ENCODE results near the gene CIAPIN1. TPM values are rescaled to one million over a fixed set of nuclear protein-coding genes. Genes with fewer than 3 reads are reported as not detected.

The CIAPIN1 gene
- 10 to 100 TPM; 45.8 to 61.8 TPM for total RNA-seq

DNA sequence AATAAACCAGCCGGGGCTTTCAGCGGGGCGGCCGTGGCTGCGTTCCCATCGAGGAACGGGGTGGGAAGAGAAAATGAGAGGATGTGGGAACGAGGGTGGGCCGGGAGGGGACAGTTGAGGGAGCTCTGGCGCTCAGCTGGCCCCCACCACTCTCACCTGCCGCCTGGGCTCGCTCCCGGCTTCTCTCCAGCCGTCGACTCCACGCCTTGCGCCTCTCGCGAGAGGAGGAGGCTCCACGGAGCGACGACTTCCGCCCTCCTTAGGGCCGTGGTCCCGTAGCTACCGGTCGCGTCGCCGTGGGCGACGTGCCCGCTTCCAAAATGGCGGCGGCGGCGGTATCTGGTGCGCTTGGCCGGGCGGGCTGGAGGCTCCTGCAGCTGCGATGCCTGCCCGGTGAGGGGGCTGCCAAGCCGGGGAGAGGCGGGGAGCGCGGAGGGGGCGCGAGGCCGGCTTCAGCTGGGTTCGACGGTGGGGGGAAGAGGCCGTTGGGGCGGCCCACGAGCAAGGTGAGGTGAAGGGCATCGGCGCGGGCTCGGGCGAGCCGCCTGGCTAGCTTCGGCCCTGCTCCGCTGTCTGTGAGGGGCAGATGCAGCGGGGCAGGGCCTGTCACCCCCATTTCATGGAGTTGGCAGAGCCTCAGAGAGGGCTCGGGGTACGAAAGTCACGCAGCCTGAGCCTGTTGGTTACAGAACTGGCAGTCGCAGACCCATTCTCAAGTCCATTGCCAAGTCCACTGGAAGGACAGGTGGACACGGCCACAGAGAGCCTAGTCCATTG lies at the start of gene CIAPIN1, which contains the start of gene COQ9:
CIAPIN1 (minus strand) TSS at position 200 of the 777 bp plus-strand sequence. CDS start 6,457 bp downstream, outside the sequence.
COQ9 (plus strand) TSS at position 294 of the 777 bp plus-strand sequence; CDS start at position 321, 27 bp downstream.
- H3K36me3 Mint-ChIP-seq (ENCODE audit: low read depth) = peaks cover 24% of the 10 kb centered on the region
- H3K4me1 Mint-ChIP-seq = peaks cover 36% of the 10 kb centered on the region
- ChIA-PET CTCF (interaction anchor here (0.7 to 5.3 kb wide), 11 partner anchors 10 to 288 kb away, joined by 3 to 40 read pairs (median 5); partner anchors contain the start of genes KATNB1 and POLR2C), POLR2A (interaction anchor here (0.6 to 0.7 kb wide), 4 partner anchors 15 to 154 kb away, joined by 3 to 5 read pairs (median 4); partner anchors contain the start of gene POLR2C)
- H3K27ac Mint-ChIP-seq = peak within 1 kb of the TSS; percentile 90
- H3K4me3 Mint-ChIP-seq = peak within 1 kb of the TSS; percentile 93
- H3K9me3 Mint-ChIP-seq = no peaks in the 10 kb centered on the region
- no peaks in the 10 kb centered on the region for H3K27me3 Mint-ChIP-seq
- DNase-seq = peak; percentile 95

DNA sequence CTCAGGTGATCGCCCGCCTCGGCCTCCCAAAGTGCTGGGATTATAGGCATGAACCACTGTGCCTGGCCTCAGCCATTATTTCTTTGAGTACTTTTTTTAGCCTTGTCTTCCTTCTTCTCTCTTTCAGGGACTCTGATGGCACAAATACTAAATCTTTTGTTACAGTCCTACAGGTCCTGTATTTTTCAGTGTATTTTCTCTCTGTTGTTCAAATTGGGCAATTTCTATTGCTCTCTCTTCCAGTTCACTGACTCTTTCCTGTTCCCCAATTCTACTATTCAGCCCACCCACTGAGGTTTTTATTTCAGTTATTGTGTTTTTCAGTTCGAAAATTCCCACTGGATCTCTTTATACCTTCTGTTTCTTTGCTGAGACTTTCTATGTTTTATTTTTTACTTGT lies 46.6 kb upstream of the CIAPIN1 start:
- H3K4me1 Mint-ChIP-seq = no peaks in the 10 kb centered on the region
- no peak overlapping the region for H3K4me3 Mint-ChIP-seq
- POLR2A ChIA-PET = no interaction called here
- H3K9me3 Mint-ChIP-seq = no peaks in the 10 kb centered on the region
- H3K27me3 Mint-ChIP-seq = peaks cover 7% of the 10 kb centered on the region
- no peak overlapping the region for H3K27ac Mint-ChIP-seq
- no peaks in the 10 kb centered on the region for H3K36me3 Mint-ChIP-seq (ENCODE audit: low read depth)
- no peak for DNase-seq
- CTCF ChIA-PET = no interaction called here

DNA sequence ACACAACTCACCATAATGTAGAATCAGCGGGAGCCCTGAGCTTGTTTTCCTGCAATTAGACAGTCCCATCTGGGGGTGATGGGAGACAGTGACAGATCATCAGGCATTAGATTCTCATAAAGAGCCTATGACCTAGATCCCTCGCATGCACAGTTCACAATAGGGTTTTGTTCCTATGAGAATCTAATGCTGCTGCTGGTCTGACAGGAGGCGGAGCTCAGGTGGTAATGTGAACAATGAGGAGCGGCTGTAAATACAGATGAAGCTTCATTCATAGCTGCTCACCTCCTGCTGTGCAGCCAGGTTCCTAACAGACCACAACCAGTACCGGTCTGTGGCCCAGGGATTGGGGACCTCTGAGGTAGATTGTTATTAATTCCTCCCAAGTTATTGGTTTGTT lies 42.0 kb upstream of the CIAPIN1 start:
- Mint-ChIP-seq H3K9me3 (no peaks in the 10 kb centered on the region), H3K27me3 (peaks cover 7% of the 10 kb centered on the region), H3K27ac (no peak overlapping the region), H3K4me3 (no peak overlapping the region), H3K36me3 (ENCODE audit: low read depth) (no peaks in the 10 kb centered on the region), H3K4me1 (peaks cover 17% of the 10 kb centered on the region)
- no peak for DNase-seq
- POLR2A ChIA-PET = no interaction called here
- CTCF ChIA-PET = interaction anchor here (0.6 to 1.3 kb wide), 4 partner anchors 14 to 72 kb away, joined by 3 to 4 read pairs (median 4); no protein-coding TSS in a partner anchor

DNA sequence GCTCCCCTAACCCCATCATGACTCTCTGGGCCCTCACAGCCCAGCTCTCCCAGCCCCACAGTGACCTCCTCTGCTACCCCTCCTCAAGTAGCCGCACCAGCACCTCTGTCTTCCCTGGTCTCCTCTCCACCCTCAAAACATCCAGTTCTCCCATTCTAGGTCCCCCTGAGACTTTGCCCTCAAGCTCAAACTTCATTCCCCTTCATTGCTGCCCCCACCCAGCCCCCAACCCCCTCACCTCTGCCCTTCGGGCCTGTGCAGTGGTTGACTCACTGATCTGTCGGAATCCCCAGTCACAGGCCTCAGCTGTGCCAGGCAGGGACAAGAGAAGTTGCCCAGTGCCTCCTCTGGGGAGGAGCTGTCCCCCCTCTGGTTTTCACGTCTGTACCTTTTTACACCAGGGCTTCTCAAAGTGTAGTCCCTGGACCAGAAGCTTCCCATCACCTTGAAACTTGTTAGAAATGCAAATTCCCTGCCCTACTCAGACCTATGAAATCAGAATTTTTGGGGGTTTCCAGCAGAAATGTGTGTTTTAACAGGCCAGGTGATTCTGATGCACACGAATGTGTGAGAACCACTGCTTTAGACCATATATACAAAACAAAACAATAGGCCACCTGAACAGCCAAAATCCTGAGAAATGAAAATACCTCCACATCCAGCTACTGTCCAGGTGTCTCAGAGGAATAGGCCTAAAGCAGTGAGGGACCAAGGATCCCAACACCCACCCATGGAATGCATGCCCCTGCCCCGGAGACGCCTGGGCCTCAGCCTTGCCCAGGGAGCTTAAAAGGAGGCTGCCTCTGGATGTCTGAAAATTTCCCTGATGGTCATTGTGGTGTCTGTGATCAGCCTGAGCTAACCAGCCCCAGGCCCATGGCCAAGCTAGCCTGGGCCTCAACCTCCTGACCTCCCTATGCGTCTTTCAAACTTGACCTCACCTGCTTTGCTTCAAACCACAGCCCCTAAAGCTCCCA lies 40.0 kb upstream of the CIAPIN1 start:
- DNase-seq = no peak
- no peaks in the 10 kb centered on the region for H3K9me3 Mint-ChIP-seq
- peaks cover 17% of the 10 kb centered on the region for H3K4me1 Mint-ChIP-seq
- no peaks in the 10 kb centered on the region for H3K36me3 Mint-ChIP-seq (ENCODE audit: low read depth)
- POLR2A ChIA-PET = no interaction called here
- no peak overlapping the region for H3K27ac Mint-ChIP-seq
- peaks cover 5% of the 10 kb centered on the region for H3K27me3 Mint-ChIP-seq
- peak overlapping the region; percentile 68 for H3K4me3 Mint-ChIP-seq
- CTCF ChIA-PET = interaction anchor here (1.1 to 2.5 kb wide), 10 partner anchors 9 to 162 kb away, joined by 3 to 14 read pairs (median 4); partner anchors contain the start of gene POLR2C

DNA sequence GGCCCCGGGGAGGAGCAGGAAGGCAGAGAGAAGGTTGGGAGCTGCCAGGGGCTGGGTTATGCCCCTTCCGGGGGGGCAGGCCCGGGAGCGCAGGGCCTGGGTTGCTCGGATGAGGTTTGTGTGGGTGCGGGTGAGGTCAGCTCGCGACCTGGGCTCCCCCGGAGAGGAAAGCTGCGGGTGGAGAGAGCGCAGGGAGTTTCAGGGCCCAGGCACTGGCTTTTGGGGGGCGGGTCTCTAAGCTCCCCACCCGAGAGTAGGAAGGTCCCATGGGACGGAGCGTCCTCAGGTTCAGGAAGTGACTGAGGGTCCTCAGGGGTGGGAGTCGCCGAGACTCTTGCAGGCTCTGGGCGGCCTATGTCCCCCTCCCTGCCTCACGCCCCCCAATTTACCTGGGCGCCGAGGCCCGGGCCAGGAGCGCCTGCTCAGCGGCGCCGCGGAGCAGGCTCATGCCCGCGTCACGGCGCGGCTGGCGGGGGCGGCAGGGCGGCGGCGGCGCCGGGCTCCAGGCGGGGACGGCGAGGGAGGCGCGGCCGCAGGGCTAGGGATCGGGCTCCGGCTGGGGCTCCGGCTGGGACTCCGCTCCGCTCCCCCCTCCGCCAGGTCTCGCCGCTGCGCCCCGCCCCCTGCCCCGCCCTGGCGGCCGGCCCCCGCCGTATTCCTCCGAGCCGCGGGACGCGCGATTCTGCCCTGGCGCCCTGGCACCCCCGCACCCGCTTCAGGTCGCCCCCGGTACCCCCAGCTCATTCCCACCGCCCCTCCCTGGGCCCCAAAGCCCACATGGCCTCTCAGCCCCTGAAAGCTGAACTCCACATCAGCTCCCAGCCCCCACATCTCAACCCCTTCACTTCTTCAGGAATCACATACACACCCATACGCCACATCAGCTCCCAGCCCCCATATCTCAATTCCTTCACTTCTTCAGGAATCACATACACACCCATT lies 39.0 kb upstream of the CIAPIN1 start, which contains the start of gene DOK4:
DOK4 (minus strand) TSS at position 578 of the 942 bp plus-strand sequence. CDS start 6,986 bp downstream, outside the sequence.
- H3K36me3 Mint-ChIP-seq (ENCODE audit: low read depth) = no peaks in the 10 kb centered on the region
- no peaks in the 10 kb centered on the region for H3K27me3 Mint-ChIP-seq
- peaks cover 17% of the 10 kb centered on the region for H3K4me1 Mint-ChIP-seq
- CTCF ChIA-PET = interaction anchor here (0.7 to 2.5 kb wide), 10 partner anchors 8 to 163 kb away, joined by 3 to 14 read pairs (median 4); partner anchors contain the start of gene POLR2C
- H3K9me3 Mint-ChIP-seq = no peaks in the 10 kb centered on the region
- H3K4me3 Mint-ChIP-seq = peak within 1 kb of the TSS; percentile 76
- H3K27ac Mint-ChIP-seq = peak within 1 kb of the TSS; percentile 72
- POLR2A ChIA-PET = no interaction called here
- peak; percentile 75 for DNase-seq

DNA sequence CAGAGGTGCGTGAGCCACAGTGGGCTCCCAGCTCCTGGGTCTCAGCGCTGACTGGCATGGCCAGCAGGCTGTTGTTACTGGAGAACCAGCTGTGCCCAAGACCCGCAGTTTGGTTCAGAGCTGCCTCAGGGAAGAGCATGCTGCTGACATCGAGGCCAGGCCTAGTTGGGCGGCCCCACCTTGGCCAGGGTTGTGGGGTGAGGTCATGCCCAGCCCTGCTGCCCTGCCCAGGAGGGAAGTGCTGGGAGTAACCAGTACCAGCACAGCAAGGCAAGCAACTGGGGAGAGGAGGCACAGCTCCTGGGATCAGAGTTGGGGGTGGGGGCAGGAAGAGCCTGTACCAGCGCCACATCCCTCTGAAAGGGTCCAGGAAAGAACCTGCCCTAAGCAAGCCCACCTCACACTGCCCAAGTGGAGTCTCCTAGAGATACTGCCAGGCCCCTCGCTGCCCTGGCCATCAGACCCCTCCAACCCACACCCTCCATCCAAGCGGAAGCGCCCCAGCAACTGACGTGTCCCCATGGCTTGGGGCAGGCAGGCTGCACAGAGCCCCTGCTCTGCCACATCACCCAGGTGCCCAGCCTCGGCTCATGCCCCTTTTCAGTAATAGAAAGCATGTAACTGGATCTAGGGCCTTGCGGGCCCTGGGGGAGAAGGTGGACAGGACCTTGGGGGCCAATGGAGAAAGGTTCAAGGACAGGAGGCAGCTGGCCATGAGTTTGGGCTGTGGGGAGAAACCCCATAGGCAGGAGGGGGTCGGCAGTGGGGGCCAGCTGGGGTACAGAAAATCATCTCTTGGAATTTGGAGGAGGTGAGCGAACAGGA lies 38.1 kb upstream of the CIAPIN1 start:
- ChIA-PET POLR2A (interaction anchor here (0.6 kb wide), 1 partner anchor 30 kb away, joined by 5 read pairs; no protein-coding TSS in a partner anchor), CTCF (interaction anchor here (0.7 to 2.5 kb wide), 7 partner anchors 9 to 115 kb away, joined by 3 to 14 read pairs (median 7); partner anchors contain the start of gene POLR2C)
- Mint-ChIP-seq H3K9me3 (no peaks in the 10 kb centered on the region), H3K4me1 (peaks cover 17% of the 10 kb centered on the region), H3K36me3 (ENCODE audit: low read depth) (no peaks in the 10 kb centered on the region), H3K27me3 (no peaks in the 10 kb centered on the region), H3K27ac (no peak overlapping the region), H3K4me3 (peak overlapping the region; percentile 76)
- no peak for DNase-seq

DNA sequence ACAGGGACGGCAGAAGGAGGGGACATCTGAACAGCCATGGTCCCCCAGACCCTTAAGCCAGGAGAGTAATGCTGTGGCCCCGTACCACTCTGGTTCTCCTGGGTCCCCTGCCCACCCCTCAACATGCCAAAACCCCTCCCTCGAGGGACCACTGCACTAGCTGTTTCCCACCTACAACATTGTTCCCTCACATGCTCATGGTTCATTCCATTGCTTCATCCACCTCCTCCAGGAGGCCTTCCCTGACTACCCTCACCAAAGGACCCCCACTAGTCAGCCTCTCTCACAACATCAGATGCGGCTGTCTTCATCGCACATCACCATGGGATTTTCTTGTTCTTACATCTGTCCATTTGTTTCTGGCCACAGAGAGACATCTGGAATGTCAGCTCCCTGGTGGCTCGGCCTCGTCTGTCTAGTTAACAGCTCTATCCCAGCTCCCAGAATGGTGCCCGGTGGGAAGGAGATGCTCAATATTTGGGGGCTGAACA lies 37.4 kb upstream of the CIAPIN1 start:
- POLR2A ChIA-PET = no interaction called here
- CTCF ChIA-PET = interaction anchor here (0.9 to 2.3 kb wide), 4 partner anchors 8 to 116 kb away, joined by 3 to 8 read pairs (median 7); no protein-coding TSS in a partner anchor
- Mint-ChIP-seq H3K36me3 (ENCODE audit: low read depth) (no peaks in the 10 kb centered on the region), H3K27ac (no peak overlapping the region), H3K4me1 (peaks cover 17% of the 10 kb centered on the region), H3K27me3 (no peaks in the 10 kb centered on the region), H3K9me3 (no peaks in the 10 kb centered on the region), H3K4me3 (no peak overlapping the region)
- no peak for DNase-seq

DNA sequence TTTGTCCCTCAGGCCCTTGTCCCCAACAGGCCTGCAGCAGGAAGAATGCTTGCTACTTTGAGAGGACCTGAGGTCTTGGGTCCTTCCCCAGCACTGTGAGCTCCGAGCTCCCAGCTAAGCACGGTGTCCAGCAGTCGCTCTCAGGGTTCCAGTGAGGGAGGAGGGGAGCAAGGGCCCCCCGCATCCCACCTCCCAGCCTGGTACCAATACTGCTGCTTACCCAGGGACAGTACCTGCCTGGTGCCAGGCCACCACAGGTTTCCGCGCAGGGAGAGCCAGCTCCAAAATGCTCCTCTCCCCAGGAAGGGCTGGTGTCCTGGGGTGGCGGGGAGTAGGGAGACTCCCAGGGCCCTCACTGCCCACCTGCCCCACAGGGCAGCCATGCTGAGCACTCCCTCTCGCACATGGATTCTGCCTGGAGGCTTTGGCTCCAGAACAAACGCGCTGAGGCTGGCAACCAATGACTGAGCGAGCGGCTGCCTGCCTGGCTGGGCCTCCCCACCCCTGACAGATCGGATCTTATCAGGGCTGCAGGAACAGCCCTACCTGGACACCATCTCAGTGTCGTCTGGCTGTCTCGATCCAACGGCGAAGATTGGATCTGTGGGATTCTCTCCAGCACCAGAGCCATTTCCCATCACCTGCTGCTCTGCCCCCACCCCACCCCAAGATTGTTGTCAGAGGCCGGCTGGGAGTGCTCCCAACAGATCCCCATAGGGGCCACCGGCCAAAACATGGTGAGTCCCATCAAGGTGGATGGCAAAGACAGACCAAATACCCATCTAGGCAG lies 36.7 kb upstream of the CIAPIN1 start:
- POLR2A ChIA-PET = no interaction called here

DNA sequence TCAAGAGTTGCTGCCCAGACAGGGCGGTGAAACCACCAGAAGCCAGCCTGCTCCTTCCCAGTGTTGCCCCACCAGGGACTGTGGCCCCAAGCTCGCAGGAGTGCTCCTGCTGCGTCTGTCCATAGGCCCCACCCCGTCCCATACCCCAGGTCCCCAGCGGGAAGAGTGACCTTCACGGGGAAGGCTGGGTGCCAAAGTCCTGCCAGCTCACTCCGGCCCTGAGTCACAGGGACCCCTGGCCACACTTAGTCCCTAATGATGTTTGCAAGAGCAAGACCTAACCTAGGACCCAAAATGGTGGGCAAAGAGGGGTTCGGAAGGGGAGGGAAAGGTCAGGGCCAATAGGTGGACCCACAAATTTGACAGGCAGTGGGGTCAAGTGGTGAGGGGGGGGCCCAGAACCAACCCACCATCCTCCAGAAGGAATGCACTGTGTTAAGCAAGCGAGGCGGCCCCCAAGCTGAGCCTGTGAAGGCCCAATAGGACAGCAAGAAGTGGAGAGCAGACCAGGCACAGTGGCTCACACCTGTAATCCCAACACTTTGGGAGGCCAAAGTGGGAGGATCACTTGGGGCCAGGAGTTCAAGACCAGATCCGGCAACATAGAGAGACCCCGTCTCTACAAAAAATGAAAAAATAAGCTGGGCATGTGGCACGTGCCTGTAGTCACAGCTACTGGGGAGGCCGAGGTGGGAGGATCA lies 35.8 kb upstream of the CIAPIN1 start:
- Mint-ChIP-seq H3K4me3 (no peak overlapping the region), H3K36me3 (ENCODE audit: low read depth) (no peaks in the 10 kb centered on the region), H3K27me3 (no peaks in the 10 kb centered on the region), H3K9me3 (no peaks in the 10 kb centered on the region), H3K4me1 (peaks cover 17% of the 10 kb centered on the region), H3K27ac (no peak overlapping the region)
- no peak for DNase-seq
- POLR2A ChIA-PET = no interaction called here
- CTCF ChIA-PET = interaction anchor here (1.2 to 1.5 kb wide), 2 partner anchors 21 to 61 kb away, joined by 3 to 7 read pairs; partner anchors contain the start of gene POLR2C

More for the DNA sequence above, 36.7 kb upstream of the CIAPIN1 start:
- Mint-ChIP-seq H3K27me3 (no peaks in the 10 kb centered on the region), H3K36me3 (ENCODE audit: low read depth) (no peaks in the 10 kb centered on the region), H3K27ac (no peak overlapping the region), H3K9me3 (no peaks in the 10 kb centered on the region), H3K4me3 (no peak overlapping the region), H3K4me1 (peaks cover 17% of the 10 kb centered on the region)
- no peak for DNase-seq
- CTCF ChIA-PET = interaction anchor here (0.9 to 1.2 kb wide), 2 partner anchors 22 to 117 kb away, joined by 3 to 7 read pairs; partner anchors contain the start of gene POLR2C

DNA sequence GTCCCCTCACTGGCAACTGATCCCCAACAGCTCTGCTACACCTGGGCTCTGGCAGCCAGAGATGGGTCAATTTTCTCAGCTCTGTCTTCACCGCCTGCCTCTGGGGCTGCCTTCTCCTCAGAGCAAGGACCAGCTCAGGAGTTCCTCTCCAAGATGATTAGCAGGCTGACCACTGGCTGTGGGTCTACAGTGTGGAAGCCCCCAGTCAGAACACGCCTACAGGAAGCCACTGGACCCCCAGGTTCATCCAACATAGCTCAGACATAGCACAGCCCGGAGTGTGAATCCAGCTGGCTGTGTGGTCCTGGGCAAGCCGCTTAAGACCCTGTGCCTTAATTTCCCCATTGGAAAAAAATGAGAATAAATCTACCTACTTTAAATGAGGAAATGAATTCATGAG lies 34.2 kb upstream of the CIAPIN1 start:
- Mint-ChIP-seq H3K4me1 (peaks cover 12% of the 10 kb centered on the region), H3K27ac (no peak overlapping the region), H3K36me3 (ENCODE audit: low read depth) (no peaks in the 10 kb centered on the region), H3K27me3 (no peaks in the 10 kb centered on the region), H3K9me3 (no peaks in the 10 kb centered on the region), H3K4me3 (no peak overlapping the region)
- ChIA-PET POLR2A (no interaction called here), CTCF (interaction anchor here (0.6 to 1.4 kb wide), 6 partner anchors 9 to 181 kb away, joined by 3 to 4 read pairs (median 4); partner anchors contain the start of gene POLR2C)
- DNase-seq = no peak
